HG03280 (cell line): ENCODE measurements around the gene HOXC11.

Experiments
- ATAC-seq: cut with Tn5 transposase; IDR thresholded peaks from one replicate; pipeline ENCODE4 v1.9.1; 2021; ENCODE audit warnings: mild to moderate bottlenecking, moderate library complexity; ENCODE audit not compliant: unreplicated experiment

HOXC11 gene

DNA sequence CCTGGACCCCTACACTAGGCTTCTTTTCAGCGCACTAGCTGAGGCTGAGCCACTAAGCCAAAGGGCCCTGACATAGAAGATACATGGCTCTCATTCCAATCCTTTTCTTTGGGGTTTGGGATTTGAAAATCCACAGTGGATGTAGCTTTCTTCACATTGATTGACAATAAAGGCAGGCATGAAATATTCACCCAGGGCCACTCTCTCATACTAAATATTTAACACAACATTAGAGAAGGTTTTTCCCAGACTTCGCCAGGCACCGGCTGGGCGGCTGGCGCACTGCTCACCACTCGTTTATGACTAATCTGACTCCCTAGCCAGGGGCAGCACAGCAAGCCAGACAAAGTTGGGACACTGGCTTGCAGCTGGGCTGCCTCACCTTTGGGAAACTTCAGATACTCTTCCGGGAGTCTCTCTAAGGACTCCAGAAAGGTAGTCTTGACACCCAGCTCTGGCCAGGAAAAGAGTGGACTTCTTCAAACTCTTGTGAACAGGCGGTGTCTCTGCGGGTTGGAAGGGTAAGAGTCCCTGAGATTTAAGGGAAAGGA is 699 bp upstream of the HOXC11 start:
- no peak for ATAC-seq

- ATAC-seq: no peak
These were observed 513 bp downstream of the HOXC11 start for GRCh38 chr12:53973236-53974042.

DNA sequence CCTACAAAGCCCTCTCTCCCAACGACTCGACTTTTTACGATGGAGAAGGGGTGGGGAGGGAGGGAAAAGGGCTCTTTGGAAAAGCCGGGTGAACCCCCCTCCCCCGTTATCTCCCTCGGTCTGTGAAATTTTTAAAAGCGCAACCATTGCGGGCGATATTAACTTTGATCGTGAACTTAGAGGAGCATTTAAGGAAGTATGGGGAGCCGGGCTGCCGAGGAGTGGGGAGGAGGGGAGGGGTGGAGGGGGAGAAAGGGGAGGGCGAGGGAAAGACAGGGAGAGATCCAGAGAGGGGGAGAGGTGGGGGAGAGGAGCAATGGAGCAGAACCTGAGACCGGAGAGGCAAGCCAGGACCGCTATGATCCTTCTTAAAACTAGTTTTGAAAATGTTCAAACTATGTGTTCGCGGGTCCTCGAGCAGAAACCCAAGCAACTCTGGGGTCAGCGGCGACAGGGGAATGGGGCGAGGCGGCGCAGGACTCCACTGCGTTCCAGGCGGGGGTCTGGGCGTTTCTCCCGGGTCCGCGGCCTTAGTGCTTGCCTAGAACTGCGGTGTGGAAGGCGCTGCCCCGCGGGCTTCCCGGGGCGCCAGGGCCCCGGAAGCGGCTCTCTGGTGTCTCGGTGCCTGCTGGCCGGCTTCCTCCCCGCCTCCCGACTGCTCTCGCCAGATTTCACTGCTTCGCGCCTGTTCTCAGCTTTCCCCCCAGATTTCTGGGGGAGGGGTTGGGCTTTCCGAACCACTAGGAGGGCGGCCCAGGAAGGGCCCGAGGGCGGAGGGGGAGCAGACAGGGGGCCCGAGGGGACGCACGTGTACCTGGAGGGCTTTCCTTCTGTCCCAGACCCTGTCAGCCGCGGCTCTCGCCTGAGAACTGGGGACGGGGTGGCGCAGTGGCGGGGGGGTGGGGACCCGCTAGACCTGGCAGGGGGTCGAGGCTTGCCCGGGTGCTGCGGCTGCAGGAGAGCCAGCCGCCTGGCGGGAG is 1.4 kb downstream of the HOXC11 start, which contains the start of gene HOTAIR:
Gene HOTAIR (minus strand): TSS at position 871 of the 980 bp plus-strand sequence.
- no peak for ATAC-seq

DNA sequence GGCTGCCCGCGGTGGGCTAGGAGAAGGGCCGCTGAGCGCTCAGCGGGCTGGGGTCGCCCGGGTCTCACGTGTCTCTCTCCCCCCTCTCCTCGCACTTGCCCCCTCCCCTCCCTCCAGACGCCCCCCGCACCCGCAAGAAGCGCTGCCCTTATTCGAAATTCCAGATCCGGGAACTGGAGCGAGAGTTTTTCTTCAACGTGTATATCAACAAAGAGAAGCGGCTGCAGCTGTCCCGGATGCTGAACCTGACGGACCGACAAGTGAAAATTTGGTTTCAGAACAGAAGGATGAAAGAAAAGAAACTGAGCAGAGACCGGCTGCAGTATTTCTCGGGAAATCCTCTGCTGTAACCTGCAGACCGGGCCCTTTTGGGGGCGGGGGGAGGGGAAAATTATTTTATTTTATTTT is 2.1 kb downstream of the HOXC11 start:
- ATAC-seq: no peak

DNA sequence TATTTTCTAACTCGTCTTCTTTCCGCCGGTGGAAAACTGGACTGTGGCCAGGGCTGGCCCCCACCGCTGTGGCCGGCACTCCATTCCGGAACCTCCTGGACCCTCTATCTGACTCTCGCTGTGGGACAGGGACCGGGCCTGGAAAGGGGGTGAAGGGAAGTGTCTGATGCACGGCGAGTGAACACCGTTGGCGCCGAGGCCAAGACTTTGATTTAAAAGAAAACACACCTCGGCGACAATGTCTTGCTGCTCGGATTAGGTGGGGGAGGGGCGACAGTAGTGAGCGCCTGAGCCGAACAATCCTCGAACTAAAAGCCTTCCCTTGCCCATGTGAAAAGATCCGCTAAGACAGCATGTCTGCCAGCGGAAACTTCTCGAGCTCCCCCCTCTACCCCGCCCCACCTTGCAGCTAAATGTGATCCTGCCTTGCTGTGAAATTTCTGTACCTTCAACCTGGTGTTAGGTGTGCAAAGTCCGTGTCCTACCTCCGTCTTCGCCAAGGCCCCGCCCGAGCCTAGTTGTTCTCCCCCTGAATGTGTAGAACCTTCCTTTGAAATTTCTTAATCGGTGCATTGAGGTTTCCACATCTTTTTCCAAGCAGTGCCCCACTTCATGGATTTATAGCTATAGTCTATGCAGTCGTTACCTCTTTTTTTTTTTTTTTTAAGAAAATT is 2.7 kb downstream of the HOXC11 start:
- no peak for ATAC-seq

GRCh38 chr12:53976172-53976822 is 3.4 kb downstream of the HOXC11 start:
- no peak for ATAC-seq

- ATAC-seq: no peak
These were observed 4.1 kb downstream of the HOXC11 start for GRCh38 chr12:53976823-53977595.

GRCh38 chr12:53977596-53978445 is 4.9 kb downstream of the HOXC11 start:
- ATAC-seq: no peak

DNA sequence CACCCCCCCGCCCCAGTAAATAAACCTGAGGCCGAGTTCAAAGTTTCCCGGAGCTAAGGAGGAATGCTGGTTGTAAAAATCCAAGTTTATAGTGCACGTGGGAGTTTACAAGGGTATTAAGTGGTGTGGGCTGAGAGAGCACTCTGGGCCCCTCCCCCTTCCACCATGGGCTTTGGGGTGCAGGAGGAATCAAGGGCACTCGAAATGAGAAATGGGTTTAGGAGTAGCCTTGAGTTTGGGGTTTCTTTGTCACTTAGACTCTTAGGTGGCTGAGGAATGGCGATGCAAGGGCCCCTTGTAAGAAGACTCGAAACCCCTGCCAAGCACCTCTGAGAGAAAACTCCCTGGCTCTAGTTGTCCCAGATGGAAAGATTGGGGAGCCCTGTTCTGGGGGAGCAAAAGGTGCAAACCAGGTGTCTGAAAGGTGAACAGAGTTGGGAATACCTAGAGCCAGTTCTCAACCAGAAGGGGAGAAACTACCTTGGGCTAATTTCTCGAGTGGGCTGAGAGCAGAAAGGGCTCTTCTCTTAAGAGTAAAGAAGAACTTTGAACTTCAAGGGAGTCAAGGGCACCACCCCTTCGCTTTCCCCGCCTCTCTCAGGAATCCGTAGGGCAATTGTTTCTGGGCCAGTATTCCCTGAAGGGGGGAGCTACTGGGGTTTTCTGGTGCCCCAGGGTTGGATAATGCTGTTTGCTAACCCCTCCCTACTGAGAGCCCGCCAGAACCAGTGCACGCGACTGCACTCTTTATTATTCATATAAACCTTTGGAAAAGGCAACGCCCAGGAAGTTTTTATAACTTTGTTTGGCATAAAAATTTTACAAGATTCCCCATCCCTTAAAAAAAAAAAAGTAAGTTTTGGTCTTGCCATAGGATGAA is 5.8 kb downstream of the HOXC11 start:
- no peak for ATAC-seq

DNA sequence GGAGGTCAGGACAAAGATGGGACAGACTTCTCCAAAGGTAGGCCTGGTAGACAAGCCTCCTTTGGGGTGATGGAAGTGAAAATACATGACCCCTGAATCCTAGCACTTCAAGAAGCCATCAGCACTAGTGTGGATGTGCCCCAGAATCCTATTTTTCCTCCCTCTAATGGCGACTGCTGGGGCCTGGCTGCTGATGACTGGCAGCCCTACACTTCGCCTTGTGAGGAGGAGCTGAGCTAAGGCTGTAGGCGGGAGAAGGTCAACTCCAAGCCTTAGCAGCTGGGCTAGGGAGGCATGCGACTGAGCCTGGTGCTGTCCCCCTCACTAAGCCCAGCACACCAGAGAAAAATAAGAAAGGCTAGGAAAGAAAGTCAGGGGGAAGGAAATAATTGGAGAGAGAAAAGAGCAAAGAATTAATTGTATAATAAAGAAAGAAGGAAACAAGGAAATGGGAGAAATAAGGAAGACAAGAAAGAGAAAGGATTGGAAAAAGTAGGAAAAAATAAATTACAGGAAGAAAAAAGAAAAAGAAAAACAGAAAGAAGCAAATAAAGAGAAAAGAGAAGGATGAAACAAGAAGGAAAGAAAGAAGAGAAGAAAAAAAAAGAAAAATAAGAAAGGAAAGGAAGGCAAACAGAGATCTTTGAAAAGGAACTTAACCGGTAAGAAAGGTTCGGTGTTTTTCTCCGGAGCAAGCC is 7.3 kb downstream of the HOXC11 start:
- ATAC-seq: no peak

DNA sequence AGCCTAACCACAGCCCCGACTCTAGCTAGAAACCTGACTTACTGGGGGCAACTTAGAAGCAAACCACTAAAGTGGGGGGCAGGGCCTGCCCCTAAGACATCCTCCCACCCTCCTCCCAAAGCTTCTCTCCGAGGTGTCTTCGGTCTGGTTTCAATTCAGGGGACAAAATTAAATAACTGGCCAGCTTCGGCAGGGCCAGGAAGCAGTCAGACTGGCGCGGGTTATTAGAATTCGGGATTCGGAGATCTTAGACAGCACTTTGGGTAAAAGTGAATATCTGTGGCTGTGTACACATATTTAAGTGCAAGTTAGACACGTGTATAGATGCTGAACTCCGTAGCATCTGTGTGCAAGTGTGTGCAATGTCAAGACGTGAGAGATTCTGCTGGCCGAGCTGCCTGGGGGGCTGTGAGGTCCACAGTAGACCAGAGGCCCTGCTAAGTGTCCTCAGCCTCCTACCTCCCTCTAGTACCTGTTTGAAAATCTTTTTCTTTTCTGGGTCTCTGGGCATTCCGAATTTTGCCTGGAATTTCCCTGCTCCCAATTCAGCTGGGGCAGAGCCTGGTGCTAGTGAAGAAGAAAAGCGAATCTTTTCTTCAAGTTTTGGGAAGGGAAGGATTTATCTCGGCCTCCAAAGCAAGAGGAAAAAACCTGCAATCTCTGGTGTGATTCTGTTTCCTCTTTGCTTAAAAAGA is 8.0 kb downstream of the HOXC11 start:
- no peak for ATAC-seq

GRCh38 chr12:53981634-53982565 is 9.0 kb downstream of the HOXC11 start:
- no peak for ATAC-seq

- ATAC-seq: no peak
These were observed 10.0 kb downstream of the HOXC11 start for GRCh38 chr12:53982648-53983567.

- no peak for ATAC-seq
These were observed 10.6 kb downstream of the HOXC11 start for GRCh38 chr12:53983568-53983949.
